GM13976 (cell line): ENCODE results near the gene BLOC1S1.

Experiments used
- DNase-seq: peaks from one replicate; pipeline ENCODE4 v3.0.0; 2012; ENCODE audit warnings: low spot score
- in situ Hi-C: fragments of 300-500 bp; cut with MboI; formaldehyde crosslinking; loops from one replicate; pipeline ENCODE4 v1.12.0; 2022; ENCODE audit warnings: low sequenced_read_pairs, mixed read lengths, inconsistent platforms; ENCODE audit not compliant: unreplicated experiment
- TF ChIP-seq, protein P1 (sequence below): IDR thresholded peaks from 2 replicates; pipeline ENCODE4 v1.5.1; 2012; ENCODE audit warnings: borderline replicate concordance, mild to moderate bottlenecking; ENCODE audit not compliant: insufficient read depth; ENCODE audit errors: extremely low read depth, missing control alignments, control extremely low read depth

BLOC1S1 gene

DNA sequence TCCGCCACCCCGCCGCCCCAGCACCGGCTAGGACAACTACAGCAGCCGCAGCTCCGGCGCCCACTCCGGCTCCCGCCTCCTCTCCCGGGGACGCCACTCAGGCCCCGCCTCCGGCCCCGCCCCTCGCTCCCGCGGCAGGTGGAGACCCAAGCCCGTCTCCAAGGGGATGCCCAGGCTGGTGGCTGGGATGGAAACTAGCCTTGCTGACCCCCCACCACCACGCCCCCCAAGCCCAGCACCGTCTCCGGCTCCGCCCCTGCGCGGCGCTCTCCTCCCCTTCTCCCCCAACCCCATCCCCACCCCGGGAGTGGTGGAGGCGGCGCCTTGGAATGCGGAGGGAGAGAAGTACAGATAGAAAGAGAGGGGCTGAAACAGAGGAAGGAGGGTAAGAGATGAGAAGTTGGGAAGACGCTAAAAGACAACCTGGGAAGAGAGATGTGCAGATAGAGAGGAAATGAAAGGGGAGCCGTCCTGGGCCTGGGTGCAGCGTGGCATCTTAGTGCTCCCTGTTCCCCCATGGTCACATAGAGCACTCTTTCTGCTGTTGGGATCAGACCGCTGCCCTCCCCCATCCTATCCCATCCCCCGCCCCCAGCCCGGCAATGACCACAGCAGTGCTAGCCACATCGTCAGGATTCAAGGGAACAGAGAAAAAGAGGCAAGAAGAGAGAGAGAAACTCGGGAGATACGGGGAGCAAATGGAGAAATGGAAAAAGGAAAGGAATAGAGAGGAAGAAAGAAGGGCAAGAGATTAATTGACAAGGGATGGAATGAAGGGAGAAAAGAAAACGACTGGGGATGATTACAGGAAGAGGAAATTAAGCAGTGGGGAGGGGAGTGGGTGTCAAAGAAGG, 7.8 kb upstream of the BLOC1S1 start, which contains the start of gene ITGA7:
ITGA7 (minus strand) TSS at position 64 of the 854 bp plus-strand sequence. CDS start 222 bp downstream, outside the sequence.
- in situ Hi-C loops, result no loop called here
- peak; percentile 86 for DNase-seq
- TF ChIP-seq, protein P1, sequence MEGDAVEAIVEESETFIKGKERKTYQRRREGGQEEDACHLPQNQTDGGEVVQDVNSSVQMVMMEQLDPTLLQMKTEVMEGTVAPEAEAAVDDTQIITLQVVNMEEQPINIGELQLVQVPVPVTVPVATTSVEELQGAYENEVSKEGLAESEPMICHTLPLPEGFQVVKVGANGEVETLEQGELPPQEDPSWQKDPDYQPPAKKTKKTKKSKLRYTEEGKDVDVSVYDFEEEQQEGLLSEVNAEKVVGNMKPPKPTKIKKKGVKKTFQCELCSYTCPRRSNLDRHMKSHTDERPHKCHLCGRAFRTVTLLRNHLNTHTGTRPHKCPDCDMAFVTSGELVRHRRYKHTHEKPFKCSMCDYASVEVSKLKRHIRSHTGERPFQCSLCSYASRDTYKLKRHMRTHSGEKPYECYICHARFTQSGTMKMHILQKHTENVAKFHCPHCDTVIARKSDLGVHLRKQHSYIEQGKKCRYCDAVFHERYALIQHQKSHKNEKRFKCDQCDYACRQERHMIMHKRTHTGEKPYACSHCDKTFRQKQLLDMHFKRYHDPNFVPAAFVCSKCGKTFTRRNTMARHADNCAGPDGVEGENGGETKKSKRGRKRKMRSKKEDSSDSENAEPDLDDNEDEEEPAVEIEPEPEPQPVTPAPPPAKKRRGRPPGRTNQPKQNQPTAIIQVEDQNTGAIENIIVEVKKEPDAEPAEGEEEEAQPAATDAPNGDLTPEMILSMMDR, result no peak

DNA sequence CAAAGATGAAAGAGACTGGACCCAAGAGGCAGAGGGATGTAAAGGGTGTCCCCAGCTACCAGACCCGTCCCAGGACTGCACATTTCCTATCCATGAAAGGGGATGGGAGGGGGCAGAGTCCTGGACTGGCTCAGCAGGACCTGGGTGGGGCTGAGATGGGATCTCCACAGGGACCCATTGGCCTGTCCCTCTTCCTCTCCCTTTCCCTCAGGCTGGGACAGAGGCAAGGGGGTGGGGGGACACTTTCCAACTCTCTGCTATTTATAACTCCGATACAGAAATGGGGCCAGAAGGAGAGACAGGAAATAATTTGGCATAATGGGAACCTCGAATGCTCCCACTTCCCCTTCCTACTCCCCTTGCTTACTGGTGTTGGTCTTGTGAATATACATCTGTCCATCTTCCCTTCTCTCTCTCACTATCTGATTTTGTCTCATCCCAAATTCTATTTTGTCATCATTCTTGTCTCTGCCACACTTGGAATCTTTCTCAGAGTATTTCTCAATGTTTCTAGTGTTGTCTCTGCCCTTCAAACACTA, 7.1 kb upstream of the BLOC1S1 start:
- in situ Hi-C loops, result no loop called here
- no peak for DNase-seq
- TF ChIP-seq, protein P1, result no peak

DNA sequence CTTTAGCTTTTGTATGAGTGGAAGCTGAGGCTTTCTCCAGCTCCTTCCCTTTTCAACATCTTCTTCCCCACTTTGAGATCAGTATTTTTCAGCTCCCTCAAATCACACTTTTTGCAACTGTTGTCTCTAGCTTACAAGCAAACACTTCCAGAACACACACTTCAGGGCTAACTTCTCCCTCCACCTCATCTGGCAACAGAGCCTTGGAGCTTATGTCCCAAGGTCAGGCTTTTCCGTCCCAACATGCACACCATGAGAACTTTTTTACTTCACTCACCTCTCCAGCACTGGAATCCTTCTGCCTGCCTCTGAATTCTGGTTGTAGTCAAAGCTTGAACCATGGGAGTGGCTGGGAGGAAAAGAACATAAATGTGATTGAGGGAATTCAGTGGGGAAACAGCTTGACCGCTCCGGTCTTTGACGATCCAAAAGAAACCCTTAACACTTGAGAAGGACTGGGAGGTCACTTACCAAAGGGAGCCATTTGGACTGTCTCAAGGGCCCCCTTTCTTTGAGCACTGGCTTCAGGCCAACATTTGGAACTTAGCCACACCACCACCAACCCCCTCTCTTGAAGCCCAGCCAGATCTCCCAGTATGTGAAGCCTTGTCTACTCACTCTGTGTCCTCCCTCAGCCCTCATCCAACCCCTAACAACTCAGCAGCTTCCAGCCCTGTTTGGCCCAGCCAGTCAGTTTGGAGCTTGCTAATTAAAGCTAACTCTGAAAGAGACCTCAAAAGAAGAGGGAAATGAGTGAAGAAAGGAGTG, 3.9 kb upstream of the BLOC1S1 start:
- TF ChIP-seq, protein P1, result no peak
- in situ Hi-C loops, result no loop called here
- no peak for DNase-seq

DNA sequence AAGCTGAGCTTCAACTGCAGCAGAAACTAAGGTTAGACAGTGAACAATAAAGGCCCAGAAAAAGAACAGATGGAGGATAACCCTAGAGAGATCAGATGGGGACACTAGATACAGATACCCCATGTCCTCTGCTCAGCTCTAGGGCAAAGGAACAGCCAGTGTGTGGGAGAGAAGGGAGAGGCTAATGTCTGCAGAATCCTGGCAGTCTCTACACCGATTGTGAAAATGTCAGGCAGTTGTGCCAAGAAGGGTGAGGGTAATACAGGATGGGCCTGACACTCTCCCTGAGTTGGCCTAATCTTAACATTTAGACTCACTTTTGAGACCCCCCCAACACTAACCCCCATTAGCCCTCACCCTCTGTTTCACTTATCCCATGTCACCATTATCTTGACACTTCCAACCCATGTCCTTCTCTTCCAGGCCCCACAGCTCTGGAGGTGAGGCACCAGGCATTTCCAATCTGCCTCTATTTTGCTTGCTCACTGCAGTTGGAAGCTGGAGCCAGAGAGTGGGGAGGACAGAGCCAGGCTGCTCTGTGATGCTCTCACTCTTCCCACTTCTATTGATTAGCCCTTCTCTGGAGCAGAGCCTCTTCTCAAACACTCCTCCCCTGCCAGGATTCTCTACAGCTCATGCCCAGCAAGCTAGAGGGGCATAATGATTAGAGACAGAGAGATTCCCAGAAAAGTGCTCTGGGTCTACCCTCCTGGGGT, 3.0 kb upstream of the BLOC1S1 start:
- no peak for DNase-seq
- TF ChIP-seq, protein P1, result no peak
- in situ Hi-C loops, result no loop called here

DNA sequence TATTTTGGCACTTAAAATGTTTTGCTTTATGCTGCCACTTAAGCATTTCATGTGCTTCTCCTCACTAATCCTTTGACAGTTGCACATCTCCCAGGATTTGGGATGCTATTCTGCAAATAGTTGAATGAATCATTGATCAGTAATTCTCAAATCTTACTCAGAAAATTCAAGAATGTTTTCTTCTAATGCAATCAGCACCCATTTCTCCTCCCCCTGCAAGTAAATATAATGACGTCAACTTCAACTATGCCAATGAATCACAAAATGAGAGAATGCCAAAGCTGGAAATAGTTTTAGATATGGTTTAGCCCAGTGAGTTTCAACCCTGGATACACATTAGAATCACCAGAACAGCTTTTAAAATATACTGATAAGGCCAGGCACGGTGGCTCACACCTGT, 2.1 kb upstream of the BLOC1S1 start:
- in situ Hi-C loops, result no loop called here
- TF ChIP-seq, protein P1, result no peak
- DNase-seq, result no peak
